Loucy (cell line): ENCODE measurements around the gene NEU3.
"Not testable (repeated sequence)": the region's sequence is repeated elsewhere in the genome, so short reads cannot be mapped to it uniquely, and the experiment has no call there.

ENCODE experiments used
- CTCF ChIP-seq: fragments of 200-600 bp; sonication (generic); conservative IDR thresholded peaks from 2 replicates; pipeline ENCODE4 v1.5.1; 2014; ENCODE audit warnings: mild to moderate bottlenecking, antibody characterized with exemption, low read length
- EZH2phosphoT487 ChIP-seq: fragments of 200-600 bp; IDR thresholded peaks from 2 replicates; pipeline ENCODE4 v1.6.1; 2018; ENCODE audit warnings: antibody characterized with exemption, mild to moderate bottlenecking, moderate library complexity, borderline replicate concordance

GRCh38 chr11:75041821-75042220 lies 53.1 kb downstream of the NEU3 start:
- TF ChIP-seq CTCF, EZH2phosphoT487: not testable (repeated sequence)
